Hematopoietic multipotent progenitor cell treated with erythropoietin and hydrocortisone succinate and interleukin-3 and kit ligand, for 17 days (in vitro differentiated cells): ENCODE measurements around the gene APOBEC3H.

Experiments used
- DNase-seq: peaks from one replicate; pipeline ENCODE4 v3.0.0-alpha.2; 2015; ENCODE audit warnings: low spot score

APOBEC3H gene

GRCh38 chr22:39110631-39111561, 13.9 kb downstream of the APOBEC3H start:
- DNase-seq = no peak

- no peak for DNase-seq
These were observed 17.1 kb downstream of the APOBEC3H start for GRCh38 chr22:39114112-39114511.

GRCh38 chr22:39115570-39115969, 18.5 kb downstream of the APOBEC3H start:
- DNase-seq = no peak

GRCh38 chr22:39115977-39116621, 19.1 kb downstream of the APOBEC3H start:
- DNase-seq = no peak

GRCh38 chr22:39117585-39118191, 20.6 kb downstream of the APOBEC3H start:
- peak; percentile 72 for DNase-seq

- DNase-seq = no peak
These were observed 23.9 kb downstream of the APOBEC3H start for GRCh38 chr22:39120983-39121382.

- no peak for DNase-seq
These were observed 25.9 kb downstream of the APOBEC3H start for GRCh38 chr22:39122772-39123470.

- DNase-seq = no peak
These were observed 26.9 kb downstream of the APOBEC3H start for GRCh38 chr22:39123751-39124581.

- DNase-seq = no peak
These were observed 28.6 kb downstream of the APOBEC3H start for GRCh38 chr22:39125622-39126021.

GRCh38 chr22:39128508-39128907, 31.5 kb downstream of the APOBEC3H start:
- DNase-seq = no peak

- no peak for DNase-seq
These were observed 32.0 kb downstream of the APOBEC3H start for GRCh38 chr22:39129081-39129480.

GRCh38 chr22:39129746-39130145, 32.7 kb downstream of the APOBEC3H start:
- no peak for DNase-seq

- DNase-seq = no peak
These were observed 33.2 kb downstream of the APOBEC3H start for GRCh38 chr22:39130152-39130704.

- no peak for DNase-seq
These were observed 34.1 kb downstream of the APOBEC3H start for GRCh38 chr22:39130892-39131855.

- no peak for DNase-seq
These were observed 35.2 kb downstream of the APOBEC3H start for GRCh38 chr22:39132281-39132680.

- DNase-seq = no peak
These were observed 36.0 kb downstream of the APOBEC3H start for GRCh38 chr22:39132871-39133524.

GRCh38 chr22:39133871-39134270, 36.8 kb downstream of the APOBEC3H start:
- DNase-seq = no peak

GRCh38 chr22:39134366-39135091, 37.5 kb downstream of the APOBEC3H start:
- DNase-seq = no peak
